ENCODE data around the gene WDR82. TPM values are rescaled to one million over a fixed set of nuclear protein-coding genes. Genes with fewer than 3 reads are reported as not detected.
A peak's percentile ranks its signal among the peaks of the same experiment; 100 is the strongest.

WDR82 gene
- total RNA-seq, 2 experiments from 2014 or later: 176 to 177 TPM

- H3K36me3 Mint-ChIP-seq (ENCODE audit: low read depth): peaks cover 93% of the 10 kb centered on the region
- H3K4me1 Mint-ChIP-seq (ENCODE audit: low read depth): peaks cover 90% of the 10 kb centered on the region
- H3K9me3 Mint-ChIP-seq: no peaks in the 10 kb centered on the region
- no peak for DNase-seq
- H3K27ac Mint-ChIP-seq: peak overlapping the region; percentile 90
- intact Hi-C loops (cut with micrococcal nuclease): no loop called here
- H3K4me3 Mint-ChIP-seq: no peak overlapping the region
- H3K27me3 Mint-ChIP-seq (ENCODE audit: low read depth): no peaks in the 10 kb centered on the region
- CTCF ChIA-PET: no interaction called here
Observed at GRCh38 chr3:52262447-52262846, 16.0 kb downstream of the WDR82 start.

- intact Hi-C loops (cut with micrococcal nuclease): no loop called here
- Mint-ChIP-seq H3K27ac (peak overlapping the region; percentile 62), H3K4me3 (no peak overlapping the region)
Observed at GRCh38 chr3:52259448-52259847, 19.0 kb downstream of the WDR82 start.

DNA sequence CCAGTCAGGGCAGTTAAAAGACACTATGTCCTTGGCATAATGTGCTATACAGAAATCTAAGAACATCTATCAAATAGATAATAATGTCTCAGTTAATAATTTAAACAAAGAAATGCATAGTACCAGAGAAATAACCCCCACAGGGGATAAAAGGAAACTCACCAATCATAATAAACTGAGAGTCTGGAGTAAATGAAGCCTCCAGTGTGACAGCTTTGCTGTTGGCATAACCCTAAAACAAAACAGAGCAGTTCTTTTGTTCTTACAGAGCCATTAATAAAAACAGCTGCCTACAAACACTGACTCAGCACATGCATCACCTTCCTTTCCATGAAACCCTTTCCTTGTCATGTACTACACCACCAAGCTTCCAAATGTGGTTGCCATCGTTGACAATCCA is 19.4 kb downstream of the WDR82 start:
- CTCF ChIA-PET: interaction anchor here (0.7 to 4.3 kb wide), 6 partner anchors 10 to 27 kb away, joined by 3 to 17 read pairs (median 8); partner anchors contain the start of gene WDR82
- no peak overlapping the region for H3K4me3 Mint-ChIP-seq
- intact Hi-C loops (cut with micrococcal nuclease): no loop called here
- H3K9me3 Mint-ChIP-seq: no peaks in the 10 kb centered on the region
- no peak for DNase-seq
- H3K27me3 Mint-ChIP-seq (ENCODE audit: low read depth): no peaks in the 10 kb centered on the region
- H3K27ac Mint-ChIP-seq: peak overlapping the region; percentile 62
- H3K4me1 Mint-ChIP-seq (ENCODE audit: low read depth): peaks cover 95% of the 10 kb centered on the region
- peaks cover 92% of the 10 kb centered on the region for H3K36me3 Mint-ChIP-seq (ENCODE audit: low read depth)

More at GRCh38 chr3:52259448-52259847, 19.0 kb downstream of the WDR82 start:
- Mint-ChIP-seq H3K36me3 (ENCODE audit: low read depth) (peaks cover 92% of the 10 kb centered on the region), H3K4me1 (ENCODE audit: low read depth) (peaks cover 95% of the 10 kb centered on the region), H3K9me3 (no peaks in the 10 kb centered on the region), H3K27me3 (ENCODE audit: low read depth) (no peaks in the 10 kb centered on the region)
- DNase-seq: no peak
- CTCF ChIA-PET: interaction anchor here (1.2 to 4.3 kb wide), 5 partner anchors 11 to 28 kb away, joined by 3 to 17 read pairs (median 13); partner anchors contain the start of gene WDR82

GRCh38 chr3:52257911-52258310 is 20.5 kb downstream of the WDR82 start:
- H3K9me3 Mint-ChIP-seq: no peaks in the 10 kb centered on the region
- H3K27me3 Mint-ChIP-seq (ENCODE audit: low read depth): no peaks in the 10 kb centered on the region
- H3K36me3 Mint-ChIP-seq (ENCODE audit: low read depth): peaks cover 92% of the 10 kb centered on the region
- DNase-seq: no peak
- no peak overlapping the region for H3K4me3 Mint-ChIP-seq
- H3K4me1 Mint-ChIP-seq (ENCODE audit: low read depth): peaks cover 95% of the 10 kb centered on the region
- intact Hi-C loops (cut with micrococcal nuclease): no loop called here
- peak overlapping the region; percentile 62 for H3K27ac Mint-ChIP-seq
- CTCF ChIA-PET: interaction anchor here (3.7 to 4.3 kb wide), 2 partner anchors 20 to 26 kb away, joined by 13 to 17 read pairs; partner anchors contain the start of gene WDR82

DNA sequence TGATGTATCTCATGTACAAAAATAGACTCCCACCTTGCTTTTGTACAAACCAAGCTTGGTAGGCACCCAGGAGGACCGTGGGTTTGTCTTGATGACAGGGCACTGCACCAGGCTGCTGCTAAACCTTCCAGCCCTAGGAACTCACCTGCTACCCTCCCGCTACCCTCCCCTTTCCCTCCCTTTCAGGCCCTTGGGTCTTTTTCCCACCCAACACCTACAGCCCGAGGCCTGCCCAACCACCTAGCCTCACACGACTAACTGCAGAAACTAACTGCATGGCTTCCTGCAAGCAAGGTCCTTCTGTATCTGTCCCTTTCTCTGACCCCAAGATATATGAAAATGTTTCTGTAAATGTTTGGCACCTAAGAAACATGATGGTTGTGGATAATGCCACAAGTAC is 21.8 kb downstream of the WDR82 start:
- CTCF ChIA-PET: interaction anchor here (1.0 kb wide), 2 partner anchors 22 to 23 kb away, joined by 3 to 4 read pairs; partner anchors contain the start of gene WDR82
- intact Hi-C loops (cut with micrococcal nuclease): no loop called here
- Mint-ChIP-seq H3K27me3 (ENCODE audit: low read depth) (no peaks in the 10 kb centered on the region), H3K27ac (peak overlapping the region; percentile 62), H3K9me3 (no peaks in the 10 kb centered on the region), H3K4me3 (no peak overlapping the region), H3K4me1 (ENCODE audit: low read depth) (peaks cover 94% of the 10 kb centered on the region), H3K36me3 (ENCODE audit: low read depth) (peaks cover 91% of the 10 kb centered on the region)
- no peak for DNase-seq

DNA sequence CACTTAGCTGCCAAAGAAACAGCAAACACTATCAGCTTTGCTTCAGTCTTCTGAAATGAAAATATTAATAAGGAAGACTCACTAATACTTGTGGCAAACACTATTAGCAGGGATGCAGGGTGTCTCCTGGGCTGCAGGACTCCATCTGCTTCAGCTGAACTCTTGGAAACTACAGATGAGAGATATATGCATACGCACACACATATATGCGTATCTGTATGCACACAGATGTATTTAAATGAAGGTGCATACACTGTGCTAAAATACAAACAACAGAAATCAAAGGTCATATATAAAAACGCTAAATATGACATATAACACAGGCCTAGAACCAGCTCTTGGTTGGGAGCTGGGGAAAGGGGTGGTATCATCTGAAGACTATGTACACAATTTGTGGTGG is 22.3 kb downstream of the WDR82 start:
- Mint-ChIP-seq H3K4me1 (ENCODE audit: low read depth) (peaks cover 89% of the 10 kb centered on the region), H3K4me3 (no peak overlapping the region), H3K27me3 (ENCODE audit: low read depth) (no peaks in the 10 kb centered on the region), H3K9me3 (no peaks in the 10 kb centered on the region), H3K27ac (peak overlapping the region; percentile 62), H3K36me3 (ENCODE audit: low read depth) (peaks cover 91% of the 10 kb centered on the region)
- DNase-seq: no peak
- intact Hi-C loops (cut with micrococcal nuclease): no loop called here
- CTCF ChIA-PET: interaction anchor here (1.0 kb wide), 2 partner anchors 22 to 24 kb away, joined by 3 to 4 read pairs; partner anchors contain the start of gene WDR82

GRCh38 chr3:52254608-52255007 is 23.8 kb downstream of the WDR82 start:
- H3K27ac Mint-ChIP-seq: peak overlapping the region; percentile 99
- H3K36me3 Mint-ChIP-seq (ENCODE audit: low read depth): peaks cover 84% of the 10 kb centered on the region
- peak; percentile 6 for DNase-seq
- no peaks in the 10 kb centered on the region for H3K27me3 Mint-ChIP-seq (ENCODE audit: low read depth)
- CTCF ChIA-PET: interaction anchor here (1.0 to 2.7 kb wide), 4 partner anchors 13 to 62 kb away, joined by 3 to 13 read pairs (median 5); partner anchors contain the start of gene DNAH1
- peaks cover 87% of the 10 kb centered on the region for H3K4me1 Mint-ChIP-seq (ENCODE audit: low read depth)
- intact Hi-C loops (cut with micrococcal nuclease): no loop called here
- H3K4me3 Mint-ChIP-seq: no peak overlapping the region
- no peaks in the 10 kb centered on the region for H3K9me3 Mint-ChIP-seq

GRCh38 chr3:52253314-52254304 is 24.8 kb downstream of the WDR82 start:
- Mint-ChIP-seq H3K4me1 (ENCODE audit: low read depth) (peaks cover 89% of the 10 kb centered on the region), H3K36me3 (ENCODE audit: low read depth) (peaks cover 84% of the 10 kb centered on the region), H3K27ac (peak overlapping the region; percentile 99), H3K4me3 (peak overlapping the region; percentile 65), H3K27me3 (ENCODE audit: low read depth) (no peaks in the 10 kb centered on the region), H3K9me3 (no peaks in the 10 kb centered on the region)
- peak; percentile 89 for DNase-seq
- CTCF ChIA-PET: interaction anchor here (0.6 to 10.5 kb wide), 16 partner anchors 10 to 174 kb away, joined by 3 to 49 read pairs (median 4); partner anchors contain the start of genes DNAH1 and TWF2
- intact Hi-C loops (cut with micrococcal nuclease): loop anchor here (1.0 kb wide), 3 partner anchors 13 to 25 kb away; partner anchors contain the start of gene WDR82

DNA sequence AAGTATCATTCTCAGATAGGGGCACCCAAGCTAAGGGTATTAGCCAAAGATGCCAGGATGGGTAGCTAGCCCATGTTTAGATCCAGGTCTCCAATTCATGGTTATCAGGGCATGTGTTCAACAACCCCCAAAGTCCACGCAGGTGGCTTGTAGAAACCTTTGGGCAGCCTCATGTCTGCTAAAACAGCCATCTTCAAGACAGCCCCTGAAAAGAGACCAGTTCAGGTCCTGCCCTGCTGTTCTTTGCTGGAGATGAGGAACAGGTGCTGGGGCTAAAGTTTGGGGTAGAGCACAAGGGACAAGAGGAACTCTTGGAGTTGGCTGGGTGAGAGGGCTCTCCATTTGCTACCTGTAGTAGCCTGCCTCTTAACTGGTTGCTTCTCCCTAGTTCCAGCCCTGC is 28.3 kb downstream of the WDR82 start:
- Mint-ChIP-seq H3K27me3 (ENCODE audit: low read depth) (no peaks in the 10 kb centered on the region), H3K9me3 (no peaks in the 10 kb centered on the region), H3K4me1 (ENCODE audit: low read depth) (peaks cover 78% of the 10 kb centered on the region), H3K27ac (peak overlapping the region; percentile 99), H3K36me3 (ENCODE audit: low read depth) (peaks cover 77% of the 10 kb centered on the region), H3K4me3 (no peak overlapping the region)
- CTCF ChIA-PET: interaction anchor here (2.1 to 10.5 kb wide), 3 partner anchors 18 to 29 kb away, joined by 7 to 49 read pairs (median 10); no protein-coding TSS in a partner anchor
- intact Hi-C loops (cut with micrococcal nuclease): no loop called here
- peak; percentile 4 for DNase-seq

DNA sequence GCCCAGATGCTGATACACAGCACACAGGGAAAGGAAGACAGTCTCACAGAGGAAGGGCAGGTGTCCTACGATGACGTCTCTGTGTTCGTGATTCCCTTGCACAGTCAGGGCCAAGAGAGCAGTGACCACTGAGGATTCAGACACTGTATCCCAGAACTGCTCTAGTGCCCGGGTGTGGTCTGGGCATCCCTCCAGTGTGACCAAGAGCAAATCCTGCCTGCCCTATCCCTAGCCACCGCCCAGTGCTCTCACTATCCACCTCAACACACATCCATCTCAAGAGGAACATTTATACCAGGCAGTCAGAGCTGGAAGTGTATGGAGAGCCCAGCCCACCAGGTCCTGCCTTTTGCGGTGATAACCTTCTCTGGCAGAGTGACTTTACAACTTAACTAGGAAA is 28.8 kb downstream of the WDR82 start:
- H3K36me3 Mint-ChIP-seq (ENCODE audit: low read depth): peaks cover 74% of the 10 kb centered on the region
- H3K27me3 Mint-ChIP-seq (ENCODE audit: low read depth): no peaks in the 10 kb centered on the region
- peak overlapping the region; percentile 99 for H3K27ac Mint-ChIP-seq
- intact Hi-C loops (cut with micrococcal nuclease): no loop called here
- H3K4me3 Mint-ChIP-seq: no peak overlapping the region
- H3K4me1 Mint-ChIP-seq (ENCODE audit: low read depth): peaks cover 78% of the 10 kb centered on the region
- CTCF ChIA-PET: interaction anchor here (1.3 to 10.5 kb wide), 5 partner anchors 10 to 29 kb away, joined by 3 to 49 read pairs (median 7); no protein-coding TSS in a partner anchor
- peak; percentile 17 for DNase-seq
- H3K9me3 Mint-ChIP-seq: no peaks in the 10 kb centered on the region

DNA sequence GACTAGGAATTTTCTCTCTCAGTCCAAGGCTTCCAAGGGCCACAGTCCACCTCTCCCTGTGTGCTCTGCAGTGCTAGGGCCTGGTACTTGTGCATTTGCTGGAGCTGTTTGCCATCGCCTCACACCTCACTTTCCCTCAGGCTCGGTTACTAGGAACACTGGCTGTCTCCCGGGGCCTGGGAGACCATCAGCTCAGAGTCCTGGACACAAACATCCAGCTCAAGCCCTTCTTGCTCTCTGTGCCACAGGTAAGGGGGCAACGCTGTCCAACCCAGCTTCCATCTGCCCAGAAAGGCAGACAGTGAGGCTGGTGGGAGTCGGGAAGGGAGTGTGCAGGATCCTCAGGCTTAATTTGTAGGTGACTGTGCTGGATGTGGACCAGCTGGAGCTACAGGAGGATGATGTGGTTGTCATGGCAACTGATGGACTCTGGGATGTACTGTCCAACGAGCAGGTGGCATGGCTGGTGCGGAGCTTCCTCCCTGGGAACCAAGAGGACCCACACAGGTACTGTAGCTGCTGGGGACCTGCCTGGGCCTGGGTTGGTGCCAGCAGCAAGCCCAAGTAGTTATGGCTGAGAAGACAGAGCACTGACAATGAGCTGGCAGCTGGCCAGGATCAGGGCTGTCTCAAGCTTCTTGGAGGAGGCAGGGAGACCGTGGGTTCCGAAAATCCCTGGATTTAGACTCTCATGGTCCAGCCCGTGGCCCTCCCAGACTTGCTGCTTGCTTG is 29.5 kb downstream of the WDR82 start:
- H3K27ac Mint-ChIP-seq: peak overlapping the region; percentile 99
- no peaks in the 10 kb centered on the region for H3K27me3 Mint-ChIP-seq (ENCODE audit: low read depth)
- DNase-seq: peak; percentile 49
- CTCF ChIA-PET: interaction anchor here (0.8 to 10.5 kb wide), 9 partner anchors 9 to 90 kb away, joined by 3 to 49 read pairs (median 4); no protein-coding TSS in a partner anchor
- peaks cover 3% of the 10 kb centered on the region for H3K9me3 Mint-ChIP-seq
- H3K36me3 Mint-ChIP-seq (ENCODE audit: low read depth): peaks cover 73% of the 10 kb centered on the region
- peaks cover 78% of the 10 kb centered on the region for H3K4me1 Mint-ChIP-seq (ENCODE audit: low read depth)
- intact Hi-C loops (cut with micrococcal nuclease): no loop called here
- H3K4me3 Mint-ChIP-seq: no peak overlapping the region

Data from activated naive CD4-positive, alpha-beta T cell treated with anti-CD3 and anti-CD28 coated beads for 36 hours (primary cell).